ENCODE measurements around the gene GRID2.

- TF ChIP-seq KDM1A (IDR thresholded peaks at IDR 0.05) (no peak), BCL6 (CRISPR knock-in tag; IDR thresholded peaks at IDR 0.05) (no peak), POLR2A (conservative IDR thresholded peaks at IDR 0.05) (no peak), XRCC4 (IDR thresholded peaks at IDR 0.05; ENCODE audit: extremely low read depth, insufficient read depth, insufficient read length) (no peak), GATAD2A (IDR thresholded peaks at IDR 0.05) (no peak), MEF2A (IDR thresholded peaks at IDR 0.05; ENCODE audit: control insufficient read depth, low read depth, low read length) (no peak), CTCF (IDR thresholded peaks at IDR 0.05 in 2 of 3, conservative IDR thresholded peaks at IDR 0.05 in 1 of 3; ENCODE audit: insufficient read depth in 2 of 3, low read depth in 1 of 3, low read length in 3 of 3) (no peak), ARHGAP35 (IDR thresholded peaks at IDR 0.05; ENCODE audit: partially characterized antibody) (no peak)
- TF ChIP-seq, protein P1, sequence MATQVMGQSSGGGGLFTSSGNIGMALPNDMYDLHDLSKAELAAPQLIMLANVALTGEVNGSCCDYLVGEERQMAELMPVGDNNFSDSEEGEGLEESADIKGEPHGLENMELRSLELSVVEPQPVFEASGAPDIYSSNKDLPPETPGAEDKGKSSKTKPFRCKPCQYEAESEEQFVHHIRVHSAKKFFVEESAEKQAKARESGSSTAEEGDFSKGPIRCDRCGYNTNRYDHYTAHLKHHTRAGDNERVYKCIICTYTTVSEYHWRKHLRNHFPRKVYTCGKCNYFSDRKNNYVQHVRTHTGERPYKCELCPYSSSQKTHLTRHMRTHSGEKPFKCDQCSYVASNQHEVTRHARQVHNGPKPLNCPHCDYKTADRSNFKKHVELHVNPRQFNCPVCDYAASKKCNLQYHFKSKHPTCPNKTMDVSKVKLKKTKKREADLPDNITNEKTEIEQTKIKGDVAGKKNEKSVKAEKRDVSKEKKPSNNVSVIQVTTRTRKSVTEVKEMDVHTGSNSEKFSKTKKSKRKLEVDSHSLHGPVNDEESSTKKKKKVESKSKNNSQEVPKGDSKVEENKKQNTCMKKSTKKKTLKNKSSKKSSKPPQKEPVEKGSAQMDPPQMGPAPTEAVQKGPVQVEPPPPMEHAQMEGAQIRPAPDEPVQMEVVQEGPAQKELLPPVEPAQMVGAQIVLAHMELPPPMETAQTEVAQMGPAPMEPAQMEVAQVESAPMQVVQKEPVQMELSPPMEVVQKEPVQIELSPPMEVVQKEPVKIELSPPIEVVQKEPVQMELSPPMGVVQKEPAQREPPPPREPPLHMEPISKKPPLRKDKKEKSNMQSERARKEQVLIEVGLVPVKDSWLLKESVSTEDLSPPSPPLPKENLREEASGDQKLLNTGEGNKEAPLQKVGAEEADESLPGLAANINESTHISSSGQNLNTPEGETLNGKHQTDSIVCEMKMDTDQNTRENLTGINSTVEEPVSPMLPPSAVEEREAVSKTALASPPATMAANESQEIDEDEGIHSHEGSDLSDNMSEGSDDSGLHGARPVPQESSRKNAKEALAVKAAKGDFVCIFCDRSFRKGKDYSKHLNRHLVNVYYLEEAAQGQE (IDR thresholded peaks at IDR 0.05; ENCODE audit: borderline replicate concordance): no peak
- TF ChIP-seq, protein P1 (CRISPR knock-in tag; IDR thresholded peaks at IDR 0.05; ENCODE audit: low read depth): no peak
- TF ChIP-seq, protein P2, sequence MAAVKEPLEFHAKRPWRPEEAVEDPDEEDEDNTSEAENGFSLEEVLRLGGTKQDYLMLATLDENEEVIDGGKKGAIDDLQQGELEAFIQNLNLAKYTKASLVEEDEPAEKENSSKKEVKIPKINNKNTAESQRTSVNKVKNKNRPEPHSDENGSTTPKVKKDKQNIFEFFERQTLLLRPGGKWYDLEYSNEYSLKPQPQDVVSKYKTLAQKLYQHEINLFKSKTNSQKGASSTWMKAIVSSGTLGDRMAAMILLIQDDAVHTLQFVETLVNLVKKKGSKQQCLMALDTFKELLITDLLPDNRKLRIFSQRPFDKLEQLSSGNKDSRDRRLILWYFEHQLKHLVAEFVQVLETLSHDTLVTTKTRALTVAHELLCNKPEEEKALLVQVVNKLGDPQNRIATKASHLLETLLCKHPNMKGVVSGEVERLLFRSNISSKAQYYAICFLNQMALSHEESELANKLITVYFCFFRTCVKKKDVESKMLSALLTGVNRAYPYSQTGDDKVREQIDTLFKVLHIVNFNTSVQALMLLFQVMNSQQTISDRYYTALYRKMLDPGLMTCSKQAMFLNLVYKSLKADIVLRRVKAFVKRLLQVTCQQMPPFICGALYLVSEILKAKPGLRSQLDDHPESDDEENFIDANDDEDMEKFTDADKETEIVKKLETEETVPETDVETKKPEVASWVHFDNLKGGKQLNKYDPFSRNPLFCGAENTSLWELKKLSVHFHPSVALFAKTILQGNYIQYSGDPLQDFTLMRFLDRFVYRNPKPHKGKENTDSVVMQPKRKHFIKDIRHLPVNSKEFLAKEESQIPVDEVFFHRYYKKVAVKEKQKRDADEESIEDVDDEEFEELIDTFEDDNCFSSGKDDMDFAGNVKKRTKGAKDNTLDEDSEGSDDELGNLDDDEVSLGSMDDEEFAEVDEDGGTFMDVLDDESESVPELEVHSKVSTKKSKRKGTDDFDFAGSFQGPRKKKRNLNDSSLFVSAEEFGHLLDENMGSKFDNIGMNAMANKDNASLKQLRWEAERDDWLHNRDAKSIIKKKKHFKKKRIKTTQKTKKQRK (IDR thresholded peaks at IDR 0.05; ENCODE audit: borderline replicate concordance, low read depth, low read length): no peak
- TF ChIP-seq, protein P3, sequence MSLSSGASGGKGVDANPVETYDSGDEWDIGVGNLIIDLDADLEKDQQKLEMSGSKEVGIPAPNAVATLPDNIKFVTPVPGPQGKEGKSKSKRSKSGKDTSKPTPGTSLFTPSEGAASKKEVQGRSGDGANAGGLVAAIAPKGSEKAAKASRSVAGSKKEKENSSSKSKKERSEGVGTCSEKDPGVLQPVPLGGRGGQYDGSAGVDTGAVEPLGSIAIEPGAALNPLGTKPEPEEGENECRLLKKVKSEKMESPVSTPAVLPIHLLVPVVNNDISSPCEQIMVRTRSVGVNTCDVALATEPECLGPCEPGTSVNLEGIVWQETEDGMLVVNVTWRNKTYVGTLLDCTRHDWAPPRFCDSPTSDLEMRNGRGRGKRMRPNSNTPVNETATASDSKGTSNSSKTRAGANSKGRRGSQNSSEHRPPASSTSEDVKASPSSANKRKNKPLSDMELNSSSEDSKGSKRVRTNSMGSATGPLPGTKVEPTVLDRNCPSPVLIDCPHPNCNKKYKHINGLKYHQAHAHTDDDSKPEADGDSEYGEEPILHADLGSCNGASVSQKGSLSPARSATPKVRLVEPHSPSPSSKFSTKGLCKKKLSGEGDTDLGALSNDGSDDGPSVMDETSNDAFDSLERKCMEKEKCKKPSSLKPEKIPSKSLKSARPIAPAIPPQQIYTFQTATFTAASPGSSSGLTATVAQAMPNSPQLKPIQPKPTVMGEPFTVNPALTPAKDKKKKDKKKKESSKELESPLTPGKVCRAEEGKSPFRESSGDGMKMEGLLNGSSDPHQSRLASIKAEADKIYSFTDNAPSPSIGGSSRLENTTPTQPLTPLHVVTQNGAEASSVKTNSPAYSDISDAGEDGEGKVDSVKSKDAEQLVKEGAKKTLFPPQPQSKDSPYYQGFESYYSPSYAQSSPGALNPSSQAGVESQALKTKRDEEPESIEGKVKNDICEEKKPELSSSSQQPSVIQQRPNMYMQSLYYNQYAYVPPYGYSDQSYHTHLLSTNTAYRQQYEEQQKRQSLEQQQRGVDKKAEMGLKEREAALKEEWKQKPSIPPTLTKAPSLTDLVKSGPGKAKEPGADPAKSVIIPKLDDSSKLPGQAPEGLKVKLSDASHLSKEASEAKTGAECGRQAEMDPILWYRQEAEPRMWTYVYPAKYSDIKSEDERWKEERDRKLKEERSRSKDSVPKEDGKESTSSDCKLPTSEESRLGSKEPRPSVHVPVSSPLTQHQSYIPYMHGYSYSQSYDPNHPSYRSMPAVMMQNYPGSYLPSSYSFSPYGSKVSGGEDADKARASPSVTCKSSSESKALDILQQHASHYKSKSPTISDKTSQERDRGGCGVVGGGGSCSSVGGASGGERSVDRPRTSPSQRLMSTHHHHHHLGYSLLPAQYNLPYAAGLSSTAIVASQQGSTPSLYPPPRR (CRISPR knock-in tag; IDR thresholded peaks at IDR 0.05; ENCODE audit: borderline replicate concordance): no peak
These were observed 431.4 kb downstream of the GRID2 start for GRCh38 chr4:92735025-92735665.
